Thyroid gland (tissue), 4 donors: ENCODE measurements around the gene IFIT3.

Experiments used
- POLR2A ChIP-seq, 2 donors: fragments of 450-650 bp; IDR thresholded peaks; one replicate each; pipeline ENCODE4 v1.6.1; 2017; ENCODE audit warnings: antibody characterized with exemption in 2 of 2, mild to moderate bottlenecking in 2 of 2, moderate library complexity in 1 of 2
- TF ChIP-seq, protein P1 (sequence below), 6 experiments: fragments of 200-600 bp in 3 of 6; fragments of 450-650 bp in 3 of 6; sonication (generic) in 3 of 6; IDR thresholded peaks; one replicate each; pipeline ENCODE4 v1.5.1; 2016 to 2019; ENCODE audit warnings: antibody characterized with exemption in 6 of 6, mild to moderate bottlenecking in 2 of 6, inconsistent platforms in 1 of 6, moderate library complexity in 1 of 6

DNA sequence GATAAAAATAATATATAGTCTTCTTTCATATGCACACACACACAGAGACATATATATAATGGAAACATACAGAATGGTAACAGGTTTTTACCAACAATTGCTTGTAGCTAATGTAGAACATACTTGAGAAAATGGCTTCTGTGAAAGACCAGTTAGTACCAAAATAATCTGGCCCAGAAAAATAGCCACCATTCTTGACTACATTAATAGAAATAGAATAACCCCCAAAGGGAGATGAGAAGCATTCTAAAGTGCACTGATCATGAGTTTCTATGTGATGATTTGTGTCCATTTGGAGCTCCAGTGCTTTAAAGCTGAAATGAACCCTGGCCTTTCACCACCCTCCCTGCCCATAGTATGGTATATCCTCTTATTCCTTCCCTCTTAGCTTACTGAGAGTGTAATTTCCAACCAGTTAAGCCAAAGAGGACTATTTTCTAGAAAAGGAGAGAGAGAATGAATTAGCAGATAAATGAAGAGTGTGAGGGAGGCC lies 48.9 kb upstream of the IFIT3 start:
- TF ChIP-seq, protein P1, sequence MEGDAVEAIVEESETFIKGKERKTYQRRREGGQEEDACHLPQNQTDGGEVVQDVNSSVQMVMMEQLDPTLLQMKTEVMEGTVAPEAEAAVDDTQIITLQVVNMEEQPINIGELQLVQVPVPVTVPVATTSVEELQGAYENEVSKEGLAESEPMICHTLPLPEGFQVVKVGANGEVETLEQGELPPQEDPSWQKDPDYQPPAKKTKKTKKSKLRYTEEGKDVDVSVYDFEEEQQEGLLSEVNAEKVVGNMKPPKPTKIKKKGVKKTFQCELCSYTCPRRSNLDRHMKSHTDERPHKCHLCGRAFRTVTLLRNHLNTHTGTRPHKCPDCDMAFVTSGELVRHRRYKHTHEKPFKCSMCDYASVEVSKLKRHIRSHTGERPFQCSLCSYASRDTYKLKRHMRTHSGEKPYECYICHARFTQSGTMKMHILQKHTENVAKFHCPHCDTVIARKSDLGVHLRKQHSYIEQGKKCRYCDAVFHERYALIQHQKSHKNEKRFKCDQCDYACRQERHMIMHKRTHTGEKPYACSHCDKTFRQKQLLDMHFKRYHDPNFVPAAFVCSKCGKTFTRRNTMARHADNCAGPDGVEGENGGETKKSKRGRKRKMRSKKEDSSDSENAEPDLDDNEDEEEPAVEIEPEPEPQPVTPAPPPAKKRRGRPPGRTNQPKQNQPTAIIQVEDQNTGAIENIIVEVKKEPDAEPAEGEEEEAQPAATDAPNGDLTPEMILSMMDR (IDR thresholded peaks at IDR 0.05) = no peak
- TF ChIP-seq POLR2A (IDR thresholded peaks at IDR 0.05) = no peak
